NOMO-1 (cell line): ENCODE data around the gene RASA4B.
"Not testable (repeated sequence)": the region's sequence is repeated elsewhere in the genome, so short reads cannot be mapped to it uniquely, and the experiment has no call there.

Experiments
- DNase-seq, 2 experiments: peaks; one replicate each; lab custom pipeline; 2025; ENCODE audit not compliant: unreplicated experiment in 2 of 2; lab: John Stamatoyannopoulos, UW

The RASA4B gene

DNA sequence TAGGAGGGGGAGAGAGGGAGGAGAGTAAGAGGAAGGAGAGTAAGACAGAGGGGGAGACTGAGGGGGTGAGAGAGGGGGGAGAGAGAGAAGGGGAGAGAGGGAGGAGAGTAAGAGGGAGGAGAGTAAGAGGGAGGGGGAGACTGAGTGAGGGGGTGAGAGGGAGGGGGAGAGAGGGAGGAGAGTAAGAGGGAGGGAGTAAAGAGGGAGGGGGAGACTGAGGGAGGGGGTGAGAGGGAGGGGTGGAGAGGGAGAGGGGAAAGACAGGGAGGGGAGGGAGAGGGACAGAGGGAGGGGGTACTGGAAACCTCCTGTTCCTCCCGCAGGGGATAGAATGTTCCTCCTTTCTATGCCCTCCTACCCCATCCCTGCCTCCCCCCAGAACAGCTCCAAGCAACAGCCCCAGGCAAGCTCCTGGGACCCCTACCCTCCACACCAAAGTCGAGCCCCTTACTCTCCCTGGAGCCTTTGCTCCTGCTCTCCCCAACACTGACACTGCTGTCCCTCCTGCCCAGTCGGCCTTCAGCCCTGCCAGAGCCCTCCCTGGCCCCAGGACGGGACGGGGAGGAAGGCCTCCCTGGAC is 4.8 kb downstream of the RASA4B start:
- not testable (repeated sequence) for DNase-seq

DNA sequence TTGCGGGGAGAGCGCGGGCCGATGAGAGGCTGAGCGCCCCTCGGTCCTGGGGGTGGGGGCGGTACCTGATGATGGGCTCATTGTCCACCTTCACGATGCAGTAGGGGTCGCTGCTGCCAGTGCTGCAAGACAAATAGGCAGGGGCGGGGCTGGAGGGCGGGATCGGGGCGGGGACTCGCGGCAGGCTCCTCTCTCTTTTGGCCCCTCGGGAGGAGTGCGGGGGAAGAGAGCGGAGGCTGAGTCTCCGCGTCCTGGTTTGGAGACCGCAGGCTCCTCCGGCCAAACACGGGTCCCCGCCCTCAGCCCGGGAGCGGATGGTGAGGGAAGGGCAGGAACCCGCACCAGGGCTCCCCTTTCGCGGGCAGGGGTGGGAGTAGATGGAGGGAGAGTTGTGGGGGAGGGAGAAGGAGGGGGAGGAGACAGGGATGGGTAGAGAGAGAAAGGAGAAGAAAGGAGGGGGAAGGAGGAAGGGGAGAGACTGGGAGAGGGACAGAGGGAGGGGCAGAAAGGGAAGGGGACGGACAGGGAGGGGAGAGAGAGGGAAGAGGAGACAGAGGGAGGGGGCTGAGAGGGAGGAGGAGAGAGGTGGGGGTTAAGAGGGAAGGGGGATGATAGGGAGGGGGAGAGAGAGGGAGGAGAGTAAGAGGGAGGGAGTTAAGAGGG is 5.6 kb downstream of the RASA4B start:
- DNase-seq: not testable (repeated sequence)

- DNase-seq: not testable (repeated sequence)
These were observed 7.0 kb downstream of the RASA4B start for GRCh38 chr7:102510575-102510974.

DNA sequence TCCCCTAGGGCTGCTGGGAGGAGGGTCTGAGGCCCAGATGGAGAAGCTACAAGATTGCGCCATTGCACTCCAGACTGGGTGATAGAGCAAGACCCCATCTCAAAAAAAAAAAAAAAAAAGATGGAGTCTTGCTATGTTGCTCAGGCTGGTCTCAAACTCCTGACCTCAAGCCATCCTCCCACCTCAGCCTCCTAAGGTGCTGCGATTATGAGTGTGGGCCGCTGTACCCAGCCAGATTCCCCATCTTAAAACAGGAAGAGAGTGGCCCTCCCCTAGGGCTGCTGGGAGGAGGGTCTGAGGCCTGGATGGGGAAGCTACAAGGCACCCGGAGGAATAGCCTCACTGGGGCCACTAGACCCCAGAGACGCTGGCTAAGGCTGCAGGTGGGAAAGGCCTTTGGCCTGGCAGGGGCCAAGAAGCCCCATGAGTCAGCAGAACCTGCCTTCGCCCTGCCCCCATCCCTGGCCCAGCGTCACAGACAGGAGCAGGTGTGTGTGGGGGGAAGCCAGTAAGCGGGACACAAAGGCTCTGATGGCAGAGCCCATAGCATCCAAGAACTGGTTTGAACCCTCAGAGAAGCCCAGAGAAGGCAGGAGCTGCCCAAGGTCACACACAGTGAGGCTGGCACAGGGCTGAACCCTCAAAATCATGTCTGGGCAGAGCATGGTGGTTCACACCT is 10.0 kb downstream of the RASA4B start:
- DNase-seq: not testable (repeated sequence)

GRCh38 chr7:102505298-102506185 is 12.0 kb downstream of the RASA4B start:
- DNase-seq: not testable (repeated sequence)

DNA sequence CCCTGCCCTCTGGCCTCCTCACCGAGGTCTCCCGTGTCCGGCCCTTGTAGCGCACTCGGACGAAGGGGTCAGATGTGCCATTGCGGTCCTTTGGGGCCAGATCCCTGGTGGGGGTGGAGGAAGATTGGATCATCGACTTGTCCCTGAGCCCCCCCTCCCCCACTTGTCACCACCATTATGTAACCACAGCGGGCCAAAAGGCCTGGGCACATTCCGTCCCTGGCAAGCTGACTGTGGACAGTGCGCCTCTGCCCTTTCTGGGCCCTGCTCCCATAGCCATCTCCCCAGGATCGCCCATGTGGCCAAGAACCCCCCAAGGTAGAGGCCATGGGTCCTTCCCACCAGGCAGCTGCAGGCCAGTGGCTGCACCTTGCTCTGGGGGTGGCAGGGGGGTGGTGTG is 14.4 kb downstream of the RASA4B start:
- not testable (repeated sequence) for DNase-seq

GRCh38 chr7:102498321-102498720 is 19.3 kb downstream of the RASA4B start:
- not testable (repeated sequence) for DNase-seq

DNA sequence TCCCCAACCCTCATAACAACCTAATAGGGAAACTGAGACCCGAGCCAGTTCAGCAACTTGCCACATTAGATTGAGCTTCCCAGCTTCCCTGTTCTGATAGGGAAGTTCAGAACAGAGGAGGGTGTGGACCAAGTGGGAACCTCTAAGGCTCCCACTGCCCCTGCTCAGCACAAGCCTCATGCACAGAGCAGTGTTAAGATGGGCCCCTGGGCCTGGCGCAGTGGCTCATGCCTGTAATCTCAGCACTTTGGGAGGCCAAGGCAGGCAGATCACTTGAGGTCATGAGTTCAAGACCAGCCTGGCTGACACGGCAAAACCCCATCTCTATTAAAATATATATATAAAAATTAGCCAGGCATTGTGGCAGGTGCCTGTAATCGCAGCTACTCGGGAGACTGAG is 20.3 kb downstream of the RASA4B start:
- not testable (repeated sequence) for DNase-seq

DNA sequence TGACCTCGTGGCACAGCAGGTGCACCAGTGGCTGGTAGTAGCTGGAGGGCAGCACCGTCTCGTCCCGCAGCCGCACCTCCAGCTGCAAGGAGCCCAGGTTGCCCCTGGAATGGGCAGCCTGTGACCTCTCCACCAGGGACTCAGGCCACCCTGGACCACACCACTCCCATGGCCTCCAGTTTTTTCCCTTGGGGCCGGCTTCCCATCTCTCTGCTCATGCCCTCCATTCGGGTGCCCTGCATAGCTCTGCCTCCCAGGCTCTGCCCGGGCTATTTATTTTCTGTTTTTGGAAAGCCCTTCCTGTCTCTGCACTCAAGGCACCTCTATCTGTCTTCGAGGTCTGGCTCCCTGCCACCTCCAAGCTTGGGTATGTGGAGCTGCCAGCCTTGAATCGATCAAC is 20.7 kb downstream of the RASA4B start:
- DNase-seq: not testable (repeated sequence)

DNA sequence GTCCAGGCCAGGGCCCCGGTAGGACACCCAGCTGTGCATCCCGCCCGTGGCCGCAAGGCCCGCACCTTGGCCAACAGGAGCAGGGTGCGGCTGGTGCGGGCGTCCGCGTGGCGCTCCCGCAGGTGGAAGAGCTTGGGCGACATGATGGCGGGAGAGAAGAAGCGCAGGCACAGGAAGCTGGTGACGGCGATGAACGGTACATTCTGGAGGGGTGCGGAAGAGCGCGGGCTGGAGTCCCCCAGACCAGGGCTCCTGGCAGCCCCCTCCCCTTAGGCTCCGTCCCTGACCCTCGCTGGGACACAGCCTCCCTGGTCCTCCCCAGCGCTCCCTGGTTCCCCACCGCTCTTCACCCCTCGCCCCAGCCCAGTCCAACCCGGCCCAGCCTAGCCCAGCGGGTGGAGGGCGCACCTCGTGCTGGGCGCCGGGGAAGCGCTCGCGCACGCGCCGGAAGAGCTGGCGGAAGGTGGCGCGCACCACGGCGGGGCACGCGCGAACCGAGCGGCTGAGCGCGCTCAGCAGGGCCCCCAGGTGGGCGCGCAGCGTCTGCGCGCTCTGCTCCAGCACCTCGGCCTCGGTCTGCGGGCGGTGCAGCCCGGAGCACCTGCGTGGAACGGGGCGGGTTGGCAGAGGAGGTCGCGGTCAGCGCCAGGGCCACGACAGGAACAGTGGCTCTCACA is 23.0 kb downstream of the RASA4B start:
- DNase-seq: not testable (repeated sequence)

- DNase-seq: not testable (repeated sequence)
These were observed 23.6 kb downstream of the RASA4B start for GRCh38 chr7:102494026-102494425.

DNA sequence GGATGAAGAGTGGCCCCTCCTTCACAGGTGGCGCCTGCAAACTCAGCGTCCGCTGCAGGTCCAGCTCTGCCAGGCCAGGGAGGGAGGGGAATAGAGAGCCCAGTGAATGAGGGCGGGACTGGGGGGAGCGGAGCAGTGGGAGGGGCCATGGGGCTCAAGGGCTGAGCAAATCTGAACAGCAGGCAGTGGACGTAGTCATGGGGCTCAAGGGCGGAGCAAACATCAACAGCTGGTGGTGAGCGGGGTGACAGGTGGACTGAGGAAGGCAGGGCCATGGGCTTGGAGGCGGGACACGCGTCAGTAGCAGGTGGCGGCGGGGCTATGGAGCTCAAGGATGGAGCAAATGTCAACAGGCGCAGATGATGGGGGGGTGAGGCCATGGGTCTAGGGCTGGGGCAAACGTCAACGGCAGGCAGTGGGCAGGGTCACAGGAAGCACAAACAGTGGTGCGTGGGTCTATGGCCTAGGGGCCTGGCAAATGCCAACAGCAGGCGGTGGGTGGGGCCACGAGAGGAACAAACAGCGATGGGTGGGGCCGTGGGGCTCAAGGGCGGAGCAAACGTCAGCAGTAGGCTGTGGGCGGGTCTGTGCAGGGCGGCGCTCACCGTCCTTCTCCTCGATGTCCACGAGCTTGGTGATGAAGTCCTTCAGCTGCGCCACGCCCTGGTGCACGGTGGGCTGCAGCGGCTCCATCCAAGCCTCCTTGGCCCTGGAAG is 24.2 kb downstream of the RASA4B start:
- DNase-seq: not testable (repeated sequence)

DNA sequence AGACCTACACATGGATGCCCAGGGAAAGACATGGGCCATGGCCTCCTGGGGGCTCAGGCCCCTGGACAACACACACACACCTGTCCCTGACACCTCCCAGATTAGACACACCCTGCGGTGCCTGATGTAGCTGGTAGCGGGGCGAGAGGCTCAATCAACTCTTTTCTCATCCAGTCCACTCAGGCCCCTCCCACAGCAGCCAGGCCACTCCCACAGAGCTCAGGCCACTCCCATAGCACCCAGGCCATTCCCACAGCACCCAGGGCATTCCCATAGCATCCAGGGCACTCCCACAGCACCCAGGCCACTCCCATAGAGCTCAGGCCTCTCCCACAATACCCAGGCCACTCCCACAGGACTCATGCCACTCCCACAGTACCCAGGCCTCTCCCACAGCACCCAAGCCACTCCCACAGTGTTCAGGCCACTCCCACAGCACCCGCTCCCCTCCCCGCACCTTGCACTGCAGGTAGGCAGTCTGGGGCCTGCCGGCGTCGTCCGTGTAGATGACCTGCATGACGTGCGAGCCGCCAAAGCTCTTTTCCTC is 27.0 kb downstream of the RASA4B start:
- DNase-seq: not testable (repeated sequence)

DNA sequence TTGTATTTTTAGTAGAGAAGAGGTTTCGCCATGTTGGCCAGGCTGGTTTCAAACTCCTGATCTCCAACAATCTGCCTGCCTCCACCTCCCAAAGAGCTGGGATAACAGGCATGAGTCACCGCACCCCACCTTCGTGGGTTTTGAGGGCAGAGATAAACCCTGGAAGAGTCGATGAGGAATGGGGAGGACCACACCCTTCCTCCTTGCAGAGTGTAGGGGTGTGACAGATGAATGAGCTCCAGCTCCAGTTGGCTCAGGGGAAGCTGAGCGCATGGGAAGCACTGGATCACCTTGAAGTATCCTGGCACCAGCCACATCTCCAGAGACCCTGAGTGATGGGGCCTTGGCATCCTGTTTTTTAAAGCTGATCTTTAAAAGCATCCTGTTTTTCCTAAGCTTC is 33.3 kb downstream of the RASA4B start:
- not testable (repeated sequence) for DNase-seq

GRCh38 chr7:102481962-102482361 is 35.6 kb downstream of the RASA4B start:
- DNase-seq: not testable (repeated sequence)

DNA sequence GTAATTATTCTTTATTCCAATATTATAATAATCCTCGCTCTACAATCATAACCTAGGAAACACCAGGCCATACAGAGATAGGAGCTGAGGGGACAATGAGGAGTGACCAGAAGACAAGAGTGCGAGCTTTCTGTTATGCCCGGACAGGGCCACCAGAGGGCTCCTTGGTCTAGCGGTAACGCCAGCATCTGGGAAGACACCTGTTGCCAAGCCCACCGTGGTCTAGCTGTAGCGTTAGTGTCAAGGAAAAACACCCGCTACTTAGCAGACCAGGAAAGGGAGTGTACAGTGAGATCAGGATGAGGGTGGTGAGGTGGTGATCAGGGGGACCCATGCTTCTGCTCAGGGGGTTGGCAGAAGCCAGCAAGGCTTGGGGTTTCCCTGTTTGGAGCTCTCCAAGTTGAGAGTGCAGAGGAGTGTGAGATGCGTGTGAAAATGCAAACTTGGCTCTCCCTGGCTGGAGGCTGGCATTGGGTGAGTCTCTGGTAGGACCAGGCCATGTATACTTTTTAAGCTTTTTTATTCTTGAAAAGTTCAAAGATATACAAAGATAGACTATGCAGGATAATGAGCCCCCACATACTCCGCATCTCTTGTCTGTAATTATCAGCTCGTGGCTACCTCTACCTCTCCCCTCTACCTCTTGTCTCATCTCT is 37.5 kb downstream of the RASA4B start:
- DNase-seq: not testable (repeated sequence)

GRCh38 chr7:102479209-102479584 is 38.4 kb downstream of the RASA4B start:
- not testable (repeated sequence) for DNase-seq

DNA sequence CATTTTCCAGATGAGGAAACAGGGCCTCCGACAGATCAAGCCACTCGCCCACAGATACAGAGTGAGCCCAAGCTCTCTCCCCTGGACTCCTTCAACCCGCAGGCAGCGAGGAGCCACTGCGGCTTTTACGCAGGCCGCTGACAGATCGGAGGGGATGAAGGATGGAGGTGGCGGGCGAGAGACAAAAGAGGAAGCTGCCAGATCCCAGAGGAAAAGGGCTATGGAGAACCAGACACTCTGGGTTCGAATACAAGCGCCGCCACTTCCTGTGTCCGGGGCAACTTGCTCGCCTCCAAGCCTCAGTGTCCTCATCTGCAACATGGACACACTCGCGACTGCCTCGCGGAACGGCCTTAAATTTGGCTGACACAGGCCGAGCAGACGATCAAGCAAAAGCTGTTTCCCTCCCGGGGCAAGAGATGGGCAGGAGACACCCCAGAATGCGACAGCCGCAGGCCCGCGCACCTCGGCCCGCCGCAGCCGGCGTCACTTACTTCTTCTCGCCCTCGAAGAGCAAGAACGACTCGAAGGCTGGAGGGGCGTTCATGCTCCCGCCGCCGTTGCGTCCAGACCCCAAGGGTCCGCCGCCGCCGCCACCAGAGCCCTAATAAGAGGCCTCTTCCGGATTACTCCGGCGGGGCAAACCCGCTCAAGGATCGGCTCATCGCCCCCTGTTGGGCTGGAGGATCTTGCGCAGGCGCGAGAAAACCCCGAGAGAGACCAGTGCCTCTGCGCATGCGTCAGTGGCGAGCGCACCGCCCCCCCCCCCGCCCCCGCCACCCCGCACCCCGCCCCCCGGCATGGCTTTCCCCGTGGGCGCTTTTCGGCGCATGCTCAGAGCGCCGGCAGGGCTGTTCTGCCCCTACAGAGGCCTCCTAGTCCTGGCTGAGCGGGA is 39.0 kb downstream of the RASA4B start, which contains the start of gene POLR2J:
Gene POLR2J, minus strand, starts transcription at position 609 of the 895 bp plus-strand sequence. Its CDS starts 62 bp downstream, at position 547.
- DNase-seq: not testable (repeated sequence)
